Measurements from ENCODE around the gene PI4K2A.
"Not testable (repeated sequence)": the region's sequence is repeated elsewhere in the genome, so short reads cannot be mapped to it uniquely, and the experiment has no call there.

The PI4K2A gene

GRCh38 chr10:97689559-97690020, 49.1 kb downstream of the PI4K2A start:
- peak; percentile 64 for DNase-seq

GRCh38 chr10:97690133-97690532, 49.7 kb downstream of the PI4K2A start:
- in situ Hi-C loops (cut with MboI; ENCODE audit: low pct_unique_long_range_greater_than_20kb, low sequenced_read_pairs): no loop called here

More at GRCh38 chr10:97689559-97690020, 49.1 kb downstream of the PI4K2A start:
- in situ Hi-C loops (cut with MboI; ENCODE audit: low pct_unique_long_range_greater_than_20kb, low sequenced_read_pairs): no loop called here

GRCh38 chr10:97698072-97698655, 57.7 kb downstream of the PI4K2A start:
- in situ Hi-C loops (cut with MboI; ENCODE audit: low pct_unique_long_range_greater_than_20kb, low sequenced_read_pairs); DNase-seq: not testable (repeated sequence)

More at GRCh38 chr10:97690133-97690532, 49.7 kb downstream of the PI4K2A start:
- no peak for DNase-seq

GRCh38 chr10:97701438-97702069, 61.1 kb downstream of the PI4K2A start:
- peak; percentile 82 for DNase-seq
- in situ Hi-C loops (cut with MboI; ENCODE audit: low pct_unique_long_range_greater_than_20kb, low sequenced_read_pairs): no loop called here

- no peak for DNase-seq
- in situ Hi-C loops (cut with MboI; ENCODE audit: low pct_unique_long_range_greater_than_20kb, low sequenced_read_pairs): no loop called here
Measured at GRCh38 chr10:97703398-97704067, 63.1 kb downstream of the PI4K2A start.

- in situ Hi-C loops (cut with MboI; ENCODE audit: low pct_unique_long_range_greater_than_20kb, low sequenced_read_pairs): no loop called here
- no peak for DNase-seq
Measured at GRCh38 chr10:97704341-97704740, 63.9 kb downstream of the PI4K2A start.

- no peak for DNase-seq
- in situ Hi-C loops (cut with MboI; ENCODE audit: low pct_unique_long_range_greater_than_20kb, low sequenced_read_pairs): no loop called here
Measured at GRCh38 chr10:97705006-97705670, 64.7 kb downstream of the PI4K2A start.

- no peak for DNase-seq
- in situ Hi-C loops (cut with MboI; ENCODE audit: low pct_unique_long_range_greater_than_20kb, low sequenced_read_pairs): no loop called here
Measured at GRCh38 chr10:97707134-97707861, 66.8 kb downstream of the PI4K2A start.

- in situ Hi-C loops (cut with MboI; ENCODE audit: low pct_unique_long_range_greater_than_20kb, low sequenced_read_pairs): no loop called here
- no peak for DNase-seq
Measured at GRCh38 chr10:97708167-97708566, 67.7 kb downstream of the PI4K2A start.

GRCh38 chr10:97708976-97709946, 68.8 kb downstream of the PI4K2A start:
- DNase-seq: peak; percentile 81
- in situ Hi-C loops (cut with MboI; ENCODE audit: low pct_unique_long_range_greater_than_20kb, low sequenced_read_pairs): no loop called here

- DNase-seq: peak; percentile 28
- in situ Hi-C loops (cut with MboI; ENCODE audit: low pct_unique_long_range_greater_than_20kb, low sequenced_read_pairs): no loop called here
Measured at GRCh38 chr10:97711640-97712572, 71.4 kb downstream of the PI4K2A start.

- DNase-seq: peak; percentile 64
- in situ Hi-C loops (cut with MboI; ENCODE audit: low pct_unique_long_range_greater_than_20kb, low sequenced_read_pairs): no loop called here
Measured at GRCh38 chr10:97713339-97713825, 72.9 kb downstream of the PI4K2A start, which contains the start of gene MARVELD1. Gene MARVELD1 (plus strand): TSS chr10:97713730. CDS start chr10:97713877, 147 bp downstream.

- in situ Hi-C loops (cut with MboI; ENCODE audit: low pct_unique_long_range_greater_than_20kb, low sequenced_read_pairs): no loop called here
- DNase-seq: peak; percentile 72
Measured at GRCh38 chr10:97713826-97714400, 73.4 kb downstream of the PI4K2A start.

GRCh38 chr10:97714401-97715258, 74.2 kb downstream of the PI4K2A start:
- in situ Hi-C loops (cut with MboI; ENCODE audit: low pct_unique_long_range_greater_than_20kb, low sequenced_read_pairs): no loop called here
- DNase-seq: peak; percentile 90

GRCh38 chr10:97715259-97715874, 74.9 kb downstream of the PI4K2A start:
- in situ Hi-C loops (cut with MboI; ENCODE audit: low pct_unique_long_range_greater_than_20kb, low sequenced_read_pairs): no loop called here
- no peak for DNase-seq
